ENCODE results near the gene SMC1B.
"Not testable (repeated sequence)": the region's sequence is repeated elsewhere in the genome, so short reads cannot be mapped to it uniquely, and the experiment has no call there.

Gene SMC1B

DNA sequence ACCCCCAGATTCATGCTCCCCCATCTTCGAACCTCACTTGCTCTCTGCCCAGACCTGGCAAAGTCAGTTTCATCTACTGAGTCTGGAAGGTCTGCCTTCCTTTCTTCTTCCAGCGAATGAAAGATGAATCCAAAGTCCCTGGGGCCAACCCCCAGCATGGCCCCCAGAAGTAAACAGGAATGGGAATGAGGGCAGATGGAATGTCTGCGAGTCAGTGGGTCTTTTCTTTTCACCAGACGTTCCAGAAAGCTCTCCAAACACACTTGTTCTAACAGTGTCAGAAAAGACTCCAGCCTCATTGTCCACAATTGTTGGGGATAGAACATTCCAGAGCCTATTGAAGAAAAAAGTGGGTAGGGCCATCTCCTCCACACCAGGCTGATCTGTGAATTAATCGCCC, 28.7 kb upstream of the SMC1B start:
- no peak for DNase-seq (ENCODE audit: low spot score)

GRCh38 chr22:45441138-45441537, 27.7 kb upstream of the SMC1B start:
- DNase-seq (ENCODE audit: low spot score), result peak; percentile 44

DNA sequence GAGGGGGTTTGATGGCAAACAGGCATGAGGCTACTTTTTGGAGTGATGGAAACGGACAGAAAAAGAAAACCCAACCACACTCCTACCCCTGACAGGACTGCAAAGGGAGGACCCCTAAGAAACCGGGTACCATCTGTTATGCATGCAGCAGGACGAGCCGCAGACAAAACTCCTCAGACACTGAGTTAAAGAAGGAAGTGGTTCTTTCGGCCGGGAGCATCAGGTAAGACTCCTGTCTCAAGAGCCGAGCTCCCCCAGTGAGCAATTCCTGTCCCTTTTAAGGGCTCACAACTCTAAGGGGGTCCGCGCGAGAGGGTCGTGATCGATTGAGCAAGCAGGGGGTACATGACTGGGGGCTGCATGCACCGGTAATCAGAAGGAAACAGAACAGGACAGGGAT, 27.3 kb upstream of the SMC1B start:
- DNase-seq (ENCODE audit: low spot score), result not testable (repeated sequence)

DNA sequence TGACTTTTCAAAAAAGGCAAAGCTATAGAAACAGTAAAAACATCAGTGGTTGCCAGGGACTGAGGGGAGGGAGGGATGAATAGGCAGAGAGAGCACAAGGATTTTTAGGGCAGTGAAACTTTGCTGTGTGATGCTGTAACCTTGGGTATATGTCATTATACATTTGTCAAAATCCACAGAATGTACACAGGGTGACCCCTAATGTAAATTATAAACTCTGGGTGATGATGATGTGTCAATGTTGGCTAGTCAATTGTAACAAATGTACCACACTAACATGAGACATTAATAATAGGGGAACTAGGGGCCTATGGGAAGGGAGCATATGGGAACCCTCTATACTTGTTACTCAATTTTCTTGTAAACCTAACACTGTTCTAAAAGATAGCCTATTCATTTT, 24.9 kb upstream of the SMC1B start:
- DNase-seq (ENCODE audit: low spot score), result no peak

DNA sequence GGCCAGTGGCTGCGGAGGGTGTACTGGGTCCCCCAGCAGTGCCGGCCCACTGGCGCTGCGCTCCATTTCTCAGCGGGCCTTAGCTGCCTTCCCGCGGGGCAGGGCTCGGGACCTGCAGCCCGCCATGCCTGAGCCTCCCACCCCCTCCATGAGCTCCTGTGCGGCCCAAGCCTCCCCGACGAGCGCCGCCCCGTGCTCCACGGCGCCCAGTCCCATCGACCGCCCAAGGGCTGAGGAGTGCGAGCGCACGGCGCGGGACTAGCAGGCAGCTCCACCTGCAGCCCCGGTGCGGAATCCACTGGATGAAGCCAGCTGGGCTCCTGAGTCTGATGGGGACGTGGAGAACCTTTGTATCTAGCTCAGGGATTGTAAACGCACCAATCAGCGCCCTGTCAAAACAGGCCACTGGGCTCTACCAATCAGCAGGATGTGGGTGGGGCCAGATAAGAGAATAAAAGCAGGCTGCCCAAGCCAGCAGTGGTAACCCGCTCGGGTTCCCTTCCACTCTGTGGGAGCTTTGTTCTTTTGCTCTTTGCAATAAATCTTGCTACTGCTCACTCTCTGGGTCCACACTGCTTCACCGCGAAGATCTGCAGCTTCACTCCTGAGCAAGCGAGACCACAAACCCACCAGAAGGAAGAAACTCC, 23.6 kb upstream of the SMC1B start:
- DNase-seq (ENCODE audit: low spot score), result not testable (repeated sequence)

DNA sequence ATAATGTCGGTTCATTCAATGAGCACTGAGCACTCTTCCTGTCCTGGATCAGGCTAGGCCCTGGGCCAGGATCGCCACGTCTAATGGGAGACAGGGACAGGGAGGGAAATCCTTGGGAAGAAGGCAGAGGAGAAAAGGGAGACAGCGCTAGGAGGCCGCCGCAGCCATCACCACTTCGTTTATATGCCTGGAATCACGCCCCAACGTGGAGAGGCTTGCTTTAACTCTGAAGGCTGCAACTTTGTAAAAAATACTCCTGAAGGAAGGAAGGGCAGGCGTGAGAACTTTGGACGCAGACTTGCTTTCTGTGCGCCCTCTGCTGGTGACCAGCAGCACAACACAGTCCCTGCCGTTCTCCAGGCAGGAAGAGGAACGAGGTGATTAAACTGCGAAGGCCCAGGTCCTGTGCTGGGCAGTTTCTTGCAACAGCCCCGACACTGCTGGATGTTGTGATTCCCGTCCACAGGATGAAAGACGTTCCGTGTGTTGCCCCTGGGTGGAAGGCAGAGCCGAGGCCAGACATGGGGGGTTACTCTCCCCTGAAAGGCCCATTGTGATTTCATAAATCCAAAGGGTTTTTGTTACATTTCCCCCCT, 22.2 kb upstream of the SMC1B start:
- DNase-seq (ENCODE audit: low spot score), result peak; percentile 78

- no peak for DNase-seq (ENCODE audit: low spot score)
These were observed 21.6 kb upstream of the SMC1B start for GRCh38 chr22:45434981-45435380.

DNA sequence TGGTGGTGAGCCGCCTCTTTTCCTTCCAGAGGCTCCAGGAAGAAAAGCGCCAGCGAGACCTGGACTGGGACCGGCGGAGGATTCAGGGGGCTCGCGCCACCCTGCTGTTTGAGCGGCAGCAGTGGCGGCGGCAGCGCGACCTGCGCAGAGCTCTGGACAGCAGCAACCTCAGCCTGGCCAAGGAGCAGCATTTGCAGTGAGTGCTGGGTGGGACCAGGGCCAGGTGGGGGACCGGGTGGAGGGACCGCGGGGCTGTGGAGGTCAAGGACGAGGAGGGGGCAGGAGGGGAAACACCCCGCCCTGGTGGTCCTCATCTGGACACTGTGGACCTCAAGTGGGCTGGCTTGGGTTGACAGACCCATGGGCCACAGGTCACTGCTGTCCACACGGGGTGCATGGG, 17.5 kb upstream of the SMC1B start:
- DNase-seq (ENCODE audit: low spot score), result no peak

- no peak for DNase-seq (ENCODE audit: low spot score)
These were observed 16.8 kb upstream of the SMC1B start for GRCh38 chr22:45429981-45430775.

- no peak for DNase-seq (ENCODE audit: low spot score)
These were observed 16.0 kb upstream of the SMC1B start for GRCh38 chr22:45429424-45429823.

- DNase-seq (ENCODE audit: low spot score), result no peak
These were observed 15.3 kb upstream of the SMC1B start for GRCh38 chr22:45428391-45429385.

DNA sequence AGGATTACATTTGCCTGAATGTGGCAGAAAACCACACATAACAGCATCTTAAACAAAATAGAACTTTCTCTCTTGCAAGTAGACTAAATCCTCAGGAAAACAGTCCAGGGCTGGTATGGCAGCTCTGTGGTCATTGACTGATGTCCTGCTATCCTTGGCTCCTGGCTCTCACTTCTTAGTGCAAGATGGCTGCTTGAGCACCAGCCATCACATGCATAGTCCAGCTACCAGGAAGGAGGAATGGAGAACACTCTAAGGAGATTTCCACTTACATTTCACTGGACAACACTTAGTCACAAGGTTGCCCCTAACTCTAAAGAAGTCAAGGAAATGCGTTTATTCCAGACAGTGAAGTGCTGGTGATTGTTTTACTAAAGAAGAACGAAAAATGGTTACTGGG, 13.7 kb upstream of the SMC1B start:
- DNase-seq (ENCODE audit: low spot score), result no peak

DNA sequence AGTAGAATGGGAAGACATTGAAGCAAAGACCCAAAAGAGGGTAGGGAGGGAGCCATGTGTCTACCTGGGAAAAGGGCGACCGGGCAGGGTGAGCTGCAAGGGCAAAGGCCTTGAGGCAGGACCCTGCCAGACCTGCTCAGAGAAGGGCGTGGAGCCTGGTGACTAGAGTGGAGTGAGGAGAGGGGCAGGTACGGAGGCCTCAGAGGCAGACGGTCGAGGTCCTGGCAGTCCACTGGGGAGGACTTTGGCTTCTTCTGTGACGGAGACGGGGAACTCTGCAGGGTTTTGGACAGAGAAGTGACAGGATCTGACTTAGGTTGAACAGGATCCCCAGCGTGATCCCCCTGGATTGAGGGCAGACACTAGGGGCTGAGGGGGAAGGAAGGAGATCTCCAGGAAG, 13.0 kb upstream of the SMC1B start:
- DNase-seq (ENCODE audit: low spot score), result no peak

- no peak for DNase-seq (ENCODE audit: low spot score)
These were observed 12.3 kb upstream of the SMC1B start for GRCh38 chr22:45425531-45426265.

DNA sequence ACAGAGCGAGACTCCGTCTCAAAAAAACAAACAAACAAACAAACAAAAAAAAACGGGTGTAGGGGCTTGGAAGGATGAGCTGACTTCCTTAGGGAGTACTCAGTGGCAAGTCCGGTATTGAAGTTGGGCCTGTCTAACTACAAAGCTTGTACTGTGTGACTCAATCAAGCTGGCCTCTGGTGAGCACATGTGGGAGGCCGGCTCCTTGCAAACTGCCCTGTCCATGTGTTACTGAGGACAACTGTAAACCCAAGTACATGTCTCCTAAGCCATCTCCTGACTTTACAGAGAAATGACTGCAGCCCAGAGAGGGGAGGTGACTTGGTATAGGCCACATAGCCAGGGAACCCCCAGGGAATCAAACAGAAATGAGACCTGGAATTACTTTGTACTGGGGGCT, 11.7 kb upstream of the SMC1B start:
- DNase-seq (ENCODE audit: low spot score), result no peak

GRCh38 chr22:45424241-45424731, 10.9 kb upstream of the SMC1B start:
- DNase-seq (ENCODE audit: low spot score), result no peak

DNA sequence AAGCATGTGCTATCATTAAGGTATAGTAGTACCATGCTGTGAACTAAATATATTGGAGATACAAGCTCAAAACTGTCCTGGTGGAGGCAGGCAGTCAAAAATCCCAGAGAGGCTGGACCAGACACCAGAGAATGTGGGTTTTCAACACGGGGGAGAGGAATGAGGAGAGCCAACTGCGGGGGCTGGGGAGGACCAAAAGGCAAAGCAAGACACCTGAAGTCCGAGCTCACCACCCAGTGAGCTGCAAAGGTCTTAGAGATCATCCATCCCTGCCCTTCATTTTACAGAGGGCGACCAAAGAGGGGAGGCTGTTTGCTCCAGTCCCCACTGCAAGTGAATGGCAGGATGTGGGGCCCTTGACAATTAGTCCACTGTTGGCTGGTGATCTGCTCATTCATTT, 10.1 kb upstream of the SMC1B start:
- no peak for DNase-seq (ENCODE audit: low spot score)

- DNase-seq (ENCODE audit: low spot score), result no peak
These were observed 9.0 kb upstream of the SMC1B start for GRCh38 chr22:45422237-45422983.

DNA sequence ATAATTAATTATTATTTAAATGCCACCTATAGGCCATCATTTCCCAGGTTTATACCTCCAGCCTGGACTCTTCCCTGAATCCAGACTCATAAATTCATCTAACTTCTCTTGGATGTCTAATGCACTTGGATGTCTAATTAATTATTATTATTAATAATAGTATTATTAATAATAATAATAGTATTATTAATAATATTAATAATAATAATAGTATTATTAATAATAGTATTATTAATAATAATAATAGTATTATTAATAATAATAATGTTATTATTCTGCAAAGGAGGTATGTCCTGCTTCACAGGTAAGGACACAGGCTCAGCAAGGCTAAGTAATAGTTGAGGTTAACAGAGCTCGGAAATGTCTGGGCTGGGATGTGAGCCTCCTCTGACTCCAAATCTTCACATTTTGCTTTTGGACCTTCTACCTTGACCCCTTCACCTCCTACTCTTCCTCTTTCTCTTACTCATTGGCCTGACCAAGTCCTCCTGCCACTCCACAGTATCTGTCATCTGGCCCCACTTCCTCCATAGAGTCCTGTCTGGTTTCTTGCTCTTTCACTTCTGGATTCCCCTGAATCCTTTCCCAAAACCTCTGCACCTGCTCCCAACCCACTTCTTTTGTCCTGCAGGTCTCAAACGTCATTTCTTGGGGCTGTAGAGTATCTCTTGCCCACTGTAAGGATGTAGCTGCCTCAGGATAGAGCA, 8.1 kb upstream of the SMC1B start:
- no peak for DNase-seq (ENCODE audit: low spot score)

DNA sequence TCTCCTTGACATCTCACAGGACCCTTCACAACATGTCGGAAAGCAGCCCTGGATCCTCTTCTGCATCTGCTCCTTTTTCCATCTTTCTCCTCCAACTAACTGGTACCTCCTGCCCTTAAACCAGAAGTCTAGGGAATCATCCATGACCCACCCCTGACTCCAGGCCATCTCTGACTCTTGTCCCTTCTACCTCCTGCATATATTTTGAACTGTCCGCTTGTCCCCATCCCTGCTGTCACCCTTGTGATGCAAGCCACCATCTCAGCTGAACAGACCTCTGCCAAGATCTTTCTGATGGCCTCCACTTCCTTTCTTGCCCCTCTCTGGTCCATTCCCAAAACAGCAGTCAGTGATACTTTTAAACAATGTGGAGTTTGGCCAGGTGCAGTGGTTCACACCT, 7.1 kb upstream of the SMC1B start:
- DNase-seq (ENCODE audit: low spot score), result no peak

Data from kidney capillary endothelial cell (primary cell).